K562 (cell line): ENCODE results near the gene NOTCH3. TPM values are rescaled to one million over a fixed set of nuclear protein-coding genes. Genes with fewer than 3 reads are reported as not detected.

ENCODE experiments used
- ATAC-seq: fragments of 200-7000 bp; cut with Tn5 transposase; 3 replicates; pipeline ENCODE4 v1.9.1; 2020; ENCODE audit warnings: moderate library complexity
- BruUV-seq: library from RNA; stranded (reverse); fragments of 400-500 nt; replicated peaks from 2 replicates; lab custom pipeline; 2021; lab: Mats Ljungman, UMichigan
- CTCF ChIA-PET: fragments of 300-600 bp; formaldehyde crosslinking; extraction: SDS; loops from one replicate; lab custom pipeline; 2021; ENCODE audit warnings: low intra/inter-chr PET ratio; lab: Yijun Ruan, JAX
- POLR2A ChIA-PET: fragments of 300-600, 350-650 bp; sonication (Branson Sonifier 250); formaldehyde crosslinking; extraction: SDS; loops from one replicate; lab custom pipeline; 2021; ENCODE audit warnings: antibody characterized with exemption, inconsistent platforms; lab: Yijun Ruan, JAX
- DNase-seq, 4 experiments: peaks; one replicate each; pipeline versions ENCODE4 v3.0.0 to v3.0.0-alpha.2; 2011 to 2018; ENCODE audit warnings: low spot score in 3 of 4, mixed read lengths in 3 of 4; ENCODE audit errors: extremely low read depth in 1 of 4
- FAIRE-seq: peaks from 2 replicates; lab custom pipeline; 2011; peaks lifted over from hg19 to GRCh38; lab: Jason Lieb, UNC
- H2AFZ ChIP-seq: 2 replicates; pipeline ENCODE4 v1.6.0; 2011; ENCODE audit warnings: low read depth, low read length, control low read depth, inconsistent platforms
- H3K27ac ChIP-seq: fragments of 200-600 bp; 3 replicates; pipeline ENCODE4 v1.8.0; 2011; ENCODE audit warnings: low read depth, mild to moderate bottlenecking, control low read depth, inconsistent platforms, low read length, moderate library complexity, mixed read lengths; ENCODE audit errors: extremely low read depth
- H3K27me3 ChIP-seq, 2 experiments: fragments of 300-600 bp in 1 of 2; 2 replicates in 1 of 2; 3 replicates in 1 of 2; pipeline versions ENCODE4 v1.6.0 to v1.8.0; 2011; ENCODE audit warnings: inconsistent platforms in 2 of 2, low read length in 2 of 2, mild to moderate bottlenecking in 1 of 2, mixed read lengths in 1 of 2, moderate library complexity in 1 of 2; ENCODE audit not compliant: control insufficient read depth in 2 of 2, insufficient read depth in 2 of 2
- H3K36me3 ChIP-seq: fragments of 300-600 bp; 3 replicates; pipeline ENCODE4 v1.8.0; 2011; ENCODE audit warnings: mild to moderate bottlenecking, low read length, inconsistent platforms; ENCODE audit not compliant: control insufficient read depth, insufficient read depth
- H3K4me1 ChIP-seq, 2 experiments: fragments of 200-600 bp in 1 of 2; replicated peaks in 1 of 2; 2 replicates in 1 of 2; 3 replicates in 1 of 2; pipeline versions ENCODE4 v1.5.1 to v1.8.0; 2011; ENCODE audit warnings: inconsistent platforms in 2 of 2, low read length in 2 of 2, mild to moderate bottlenecking in 1 of 2, mixed read lengths in 1 of 2, moderate library complexity in 1 of 2; ENCODE audit not compliant: control insufficient read depth in 2 of 2, insufficient read depth in 2 of 2
- H3K4me2 ChIP-seq: 2 replicates; pipeline ENCODE4 v1.6.1; 2011; ENCODE audit warnings: low read length, control low read depth, inconsistent platforms, mixed read lengths; ENCODE audit not compliant: insufficient read depth
- H3K4me3 ChIP-seq: fragments of 200-600 bp; sonication (generic), shearing (Covaris generic); 2 replicates; pipeline ENCODE4 v1.5.1; 2016; ENCODE audit warnings: control low read depth, inconsistent platforms
- H3K79me2 ChIP-seq: fragments of 200-600 bp; 3 replicates; pipeline ENCODE4 v1.8.0; 2011; ENCODE audit warnings: low read length, inconsistent platforms; ENCODE audit not compliant: control insufficient read depth, insufficient read depth
- H3K9ac ChIP-seq, 2 experiments: 2 replicates each; pipeline versions ENCODE4 v1.6.0 to v1.6.1; 2011; ENCODE audit warnings: low read depth in 2 of 2, low read length in 2 of 2, control low read depth in 1 of 2, inconsistent platforms in 1 of 2, mild to moderate bottlenecking in 1 of 2, mixed read lengths in 1 of 2; ENCODE audit not compliant: insufficient read depth in 1 of 2
- H3K9me1 ChIP-seq: one replicate; pipeline ENCODE4 v1.6.0; 2011; ENCODE audit warnings: inconsistent platforms, mild to moderate bottlenecking, low read length, moderate library complexity; ENCODE audit not compliant: control insufficient read depth, insufficient read depth
- H3K9me3 ChIP-seq: replicated peaks from 2 replicates; pipeline ENCODE4 v1.5.1; 2011; ENCODE audit warnings: low read depth, low read length, inconsistent platforms; ENCODE audit not compliant: control insufficient read depth, insufficient read depth
- H4K20me1 ChIP-seq: replicated peaks from 2 replicates; pipeline ENCODE4 v1.6.1; 2011; ENCODE audit warnings: low read length, inconsistent platforms, mixed read lengths; ENCODE audit not compliant: control insufficient read depth, insufficient read depth
- CBX5 ChIP-seq: IDR thresholded peaks from 2 replicates; pipeline ENCODE4 v1.6.1; 2014; ENCODE audit warnings: low read depth, borderline replicate concordance
- CTCF ChIP-seq, 3 experiments: IDR thresholded peaks in 2 of 3; conservative IDR thresholded peaks in 1 of 3; 2 replicates each; pipeline ENCODE4 v1.5.1; 2011 to 2012; ENCODE audit warnings: low read length in 3 of 3, mild to moderate bottlenecking in 3 of 3, control low read depth in 2 of 3, improper control_type of control experiment in 1 of 3, inconsistent platforms in 1 of 3, low read depth in 1 of 3, mixed read lengths in 1 of 3, moderate library complexity in 1 of 3; ENCODE audit not compliant: insufficient read depth in 2 of 3
- CTCFL ChIP-seq: IDR thresholded peaks from 2 replicates; pipeline ENCODE4 v1.6.1; 2011; ENCODE audit warnings: borderline replicate concordance, low read depth, mild to moderate bottlenecking, moderate library complexity, low read length; ENCODE audit not compliant: insufficient read depth, poor library complexity, severe bottlenecking
- HMBOX1 ChIP-seq: sonication (generic); IDR thresholded peaks from 2 replicates; pipeline ENCODE4 v1.6.1; 2016
- PKNOX1 ChIP-seq: fragments of 450-650 bp; IDR thresholded peaks from 2 replicates; pipeline ENCODE4 v1.6.1; 2016
- RFX7 ChIP-seq: fragments of 250-450 bp; sonication (Bioruptor Pico); IDR thresholded peaks from 2 replicates; pipeline ENCODE4 v1.5.1; 2021; ENCODE audit warnings: mild to moderate bottlenecking
- ZNF511 ChIP-seq: sonication (generic); formaldehyde crosslinking; IDR thresholded peaks from 2 replicates; pipeline ENCODE4 v1.8.0; 2022; ENCODE audit warnings: mild to moderate bottlenecking, missing genetic modification reagents
- WGBS: fragments of 100-300 bp; shearing (Covaris generic); methylation state at CpG from one replicate; pipeline ENCODE4 v1.1.6; 2016; ENCODE audit warnings: low coverage, mixed read lengths; ENCODE audit not compliant: insufficient coverage; ENCODE audit errors: missing lambda C conversion rate; 5-methylcytosine and 5-hydroxymethylcytosine counted together
- in situ Hi-C: fragments of 300-500 bp; cut with MboI; formaldehyde crosslinking; loops from 4 replicates; pipeline ENCODE4 v1.15.0; 2018; ENCODE audit warnings: inconsistent platforms, mixed read lengths
- intact Hi-C: fragments of 100-400 bp; cut with micrococcal nuclease; formaldehyde crosslinking; loops from 2 replicates; pipeline ENCODE4 v1.14.2; 2022
- polyA plus RNA-seq, 8 experiments: library from polyadenylated mRNA; depleted of rRNA in 4 of 8; stranded (reverse) in 5 of 8; unstranded in 3 of 8; fragments of >200 nt; fragmentation: Nextera tagmentation in 2 of 8; fragmentation: Illumina TruSeq in 1 of 8; extraction: Ambion mirVana in 2 of 8; extraction: Trizol in 1 of 8; gene quantifications; 2 replicates each; pipeline versions ENCODE4 v1.2.1 to v1.2.3, GENCODE V29; 2011 to 2014; ENCODE audit warnings: inconsistent platforms in 1 of 8, missing spikeins in 1 of 8
- total RNA-seq, 7 experiments: library from RNA; depleted of rRNA in 6 of 7; stranded (reverse); fragments of >200 nt in 6 of 7; fragmentation: Illumina TruSeq in 2 of 7; extraction: Trizol in 2 of 7; gene quantifications; 2 replicates each; pipeline versions ENCODE4 v1.2.1 to v1.2.3, GENCODE V29; 2011 to 2021; ENCODE audit warnings: low replicate concordance in 1 of 7

NOTCH3 gene
- total and polyA plus RNA-seq, 9 of the 15 experiments (the other 6 are each of a cell fraction or from before 2014, with no cell fraction given): under 0.01 to 1.2 (median 0.16) TPM

GRCh38 chr19:15120135-15121026 lies 80.4 kb downstream of the NOTCH3 start:
- DNase-seq: peak in 1 of 4 experiments; percentile 8
- Histone ChIP-seq H3K4me3 (no peak overlapping the region), H3K4me1 (peaks cover 0 to 23% of the 10 kb centered on the region in 2 experiments; a peak in 3 of 5 replicates), H4K20me1 (no peaks in the 10 kb centered on the region), H3K27me3 (no peaks in the 10 kb centered on the region), H3K79me2 (peaks cover 11% of the 10 kb centered on the region), H3K9me1 (peaks cover 6% of the 10 kb centered on the region), H3K9ac (no peak overlapping the region), H3K36me3 (peaks cover 41% of the 10 kb centered on the region; the same call in 2 of the 3 replicates), H3K9me3 (no peaks in the 10 kb centered on the region; the same call in 1 of the 2 replicates)
- no peak for FAIRE-seq
- CTCF ChIA-PET: no interaction called here
- in situ Hi-C loops (no loop called here), intact Hi-C loops (no loop called here)
- no TSS peak for BruUV-seq
- POLR2A ChIA-PET: interaction anchor here (0.7 to 1.1 kb wide), 2 partner anchors 20 to 36 kb away, joined by 3 read pairs; no protein-coding TSS in a partner anchor
- TF ChIP-seq CTCF (IDR thresholded peaks at IDR 0.05 in 2 of 3, conservative IDR thresholded peaks at IDR 0.05 in 1 of 3; ENCODE audit: insufficient read depth in 2 of 3, low read depth in 1 of 3, low read length in 3 of 3) (0 out of 6 replicates have a peak, but pooled peaks of 1 of the 3 experiments have one; percentile 7), PKNOX1 (peak; percentile 28; the same call in 1 of the 2 replicates), RFX7 (CRISPR knock-in tag) (no peak), ZNF511 (CRISPR knock-in tag) (no peak), CTCFL (peak; percentile 61), HMBOX1 (no peak), CBX5 (no peak)
- TF ChIP-seq, all 486 proteins: peak for 3
- Histone ChIP-seq H2AFZ (no peak overlapping the region), H3K4me2 (no peak overlapping the region), H3K27ac (no peak overlapping the region)
- ATAC-seq: no peak
- WGBS: 64% methylated on average over 14 of the region's 14 CpGs
